ENCODE data around the gene DCC.

DCC gene

DNA sequence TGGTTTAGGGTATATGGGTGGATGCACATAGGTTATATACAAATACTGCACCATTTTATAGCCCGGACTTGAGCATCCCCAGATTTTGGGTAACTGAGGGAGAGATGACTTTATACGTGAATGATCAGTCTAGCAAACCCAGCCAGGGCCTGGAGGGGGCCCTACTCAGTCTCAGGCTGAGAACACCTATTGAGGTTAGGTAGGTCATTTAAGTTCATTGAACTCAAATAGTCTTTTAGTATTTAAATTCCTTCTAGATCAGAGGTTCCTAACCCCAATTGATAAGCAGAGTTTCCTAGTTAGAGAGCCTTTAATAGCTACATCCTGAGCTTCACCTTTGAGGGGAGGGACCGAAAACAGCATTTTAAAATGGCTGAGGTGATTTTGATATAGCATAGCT, 487.0 kb downstream of the DCC start:
- DNase-seq, result no peak

DNA sequence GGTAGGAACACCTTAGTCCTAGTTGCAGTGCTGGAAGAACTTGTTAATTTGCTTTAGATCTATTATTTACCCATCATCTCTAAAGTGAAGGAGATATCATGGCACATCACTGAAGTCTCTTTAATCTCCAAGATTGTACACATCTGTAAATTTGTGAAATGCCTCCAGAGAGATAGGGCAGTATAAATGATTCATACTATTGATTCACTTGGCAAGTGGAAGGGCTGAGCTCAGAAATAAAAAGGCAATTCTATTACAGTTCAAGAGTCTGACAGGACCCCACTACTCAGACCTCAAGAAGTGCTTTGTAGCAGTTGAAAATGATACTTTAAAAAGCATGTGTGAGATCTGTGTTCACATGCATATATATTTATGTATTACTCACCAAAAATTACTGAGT, 489.3 kb downstream of the DCC start:
- DNase-seq, result no peak

GRCh38 chr18:52829876-52830405, 489.9 kb downstream of the DCC start:
- DNase-seq, result no peak

DNA sequence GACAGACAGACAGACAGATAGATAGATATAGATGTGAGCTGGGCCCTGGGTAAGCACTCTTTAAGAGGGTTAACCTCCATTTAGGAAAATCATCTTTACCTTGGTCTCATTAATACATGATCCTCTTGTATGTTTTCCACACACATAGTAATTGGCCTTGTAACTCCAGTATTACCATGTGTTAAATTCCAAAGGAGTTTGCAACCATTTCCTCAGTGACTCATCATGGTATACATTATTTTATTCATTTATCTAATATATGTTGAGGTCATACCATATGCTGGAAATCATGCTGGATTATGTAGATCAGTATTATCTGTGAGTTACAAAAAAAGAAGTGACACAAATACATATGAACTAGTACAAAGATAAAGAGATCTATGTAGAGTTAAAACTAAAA, 504.3 kb downstream of the DCC start:
- no peak for DNase-seq

DNA sequence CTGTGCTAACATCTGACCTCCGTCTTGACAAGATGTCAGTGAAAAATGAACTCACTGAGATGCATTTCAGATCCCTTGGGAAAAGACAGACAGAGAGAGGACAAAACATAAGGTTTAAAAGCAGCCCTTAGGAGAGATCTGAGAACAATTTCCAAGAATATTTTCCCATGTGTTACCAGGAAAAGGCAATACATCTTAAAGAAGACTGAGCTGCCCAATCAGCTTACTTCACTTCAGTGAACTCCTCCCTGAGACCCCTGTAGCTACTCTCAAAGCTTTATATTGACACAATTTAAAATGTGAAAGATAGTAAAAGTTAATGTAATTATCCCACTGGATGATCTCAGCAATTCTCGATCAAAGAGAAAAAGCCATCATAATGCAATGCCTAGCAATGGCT, 505.0 kb downstream of the DCC start:
- DNase-seq, result peak; percentile 52

DNA sequence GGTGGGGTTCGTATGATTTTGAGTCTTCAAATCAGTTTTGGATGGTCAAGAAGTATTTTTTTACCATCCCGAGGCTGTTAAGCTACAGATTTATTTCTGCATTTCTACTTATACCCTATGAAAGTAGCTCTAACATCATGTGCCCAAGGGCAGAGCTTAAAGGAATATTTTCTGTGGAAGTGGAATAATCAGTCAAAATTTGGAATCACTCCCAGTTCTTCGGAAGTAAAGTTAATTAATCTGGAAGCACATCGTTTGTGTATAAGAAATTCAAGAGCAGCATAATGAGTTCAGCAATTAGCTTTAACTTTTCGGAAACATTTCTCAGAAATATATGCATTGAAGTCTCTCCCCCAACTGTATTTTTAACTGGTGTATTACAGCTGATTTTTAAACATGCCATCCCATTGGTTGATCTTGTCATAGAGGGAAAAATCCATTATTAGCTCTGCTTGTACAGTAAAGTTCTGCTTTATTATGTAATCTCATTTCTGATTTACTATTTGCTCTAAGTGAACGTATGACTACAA, 510.1 kb downstream of the DCC start:
- no peak for DNase-seq

- no peak for DNase-seq
Measured at GRCh38 chr18:52861558-52861957, 521.6 kb downstream of the DCC start.

DNA sequence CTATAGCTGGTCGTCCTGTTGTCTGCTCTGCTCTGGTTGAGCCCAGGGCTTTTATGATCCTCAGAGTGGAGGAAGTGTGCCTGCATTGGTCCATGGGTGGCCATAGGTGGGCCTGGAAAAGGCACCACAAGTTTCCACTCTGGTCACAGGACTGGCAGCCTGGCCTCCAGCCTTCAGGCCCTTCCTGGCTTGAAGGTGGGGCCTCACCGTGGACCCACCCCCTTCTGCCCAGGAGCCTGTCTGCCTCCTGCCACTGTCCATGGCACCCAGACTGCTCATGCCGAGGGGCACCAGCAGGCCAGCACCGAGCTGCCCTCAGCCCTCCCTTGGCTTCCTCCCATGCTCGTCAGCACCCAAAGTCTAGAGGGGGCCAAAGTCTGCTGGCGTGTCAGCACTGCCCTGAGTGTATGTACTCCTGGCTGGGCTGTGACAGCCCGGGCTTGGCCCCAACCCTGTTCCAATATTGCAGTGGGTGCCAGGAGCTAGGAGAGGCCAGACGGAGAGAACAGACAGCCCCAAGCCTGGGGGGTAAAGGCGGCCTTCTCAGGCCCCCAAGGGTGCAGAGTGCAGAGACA, 529.4 kb downstream of the DCC start:
- no peak for DNase-seq

DNA sequence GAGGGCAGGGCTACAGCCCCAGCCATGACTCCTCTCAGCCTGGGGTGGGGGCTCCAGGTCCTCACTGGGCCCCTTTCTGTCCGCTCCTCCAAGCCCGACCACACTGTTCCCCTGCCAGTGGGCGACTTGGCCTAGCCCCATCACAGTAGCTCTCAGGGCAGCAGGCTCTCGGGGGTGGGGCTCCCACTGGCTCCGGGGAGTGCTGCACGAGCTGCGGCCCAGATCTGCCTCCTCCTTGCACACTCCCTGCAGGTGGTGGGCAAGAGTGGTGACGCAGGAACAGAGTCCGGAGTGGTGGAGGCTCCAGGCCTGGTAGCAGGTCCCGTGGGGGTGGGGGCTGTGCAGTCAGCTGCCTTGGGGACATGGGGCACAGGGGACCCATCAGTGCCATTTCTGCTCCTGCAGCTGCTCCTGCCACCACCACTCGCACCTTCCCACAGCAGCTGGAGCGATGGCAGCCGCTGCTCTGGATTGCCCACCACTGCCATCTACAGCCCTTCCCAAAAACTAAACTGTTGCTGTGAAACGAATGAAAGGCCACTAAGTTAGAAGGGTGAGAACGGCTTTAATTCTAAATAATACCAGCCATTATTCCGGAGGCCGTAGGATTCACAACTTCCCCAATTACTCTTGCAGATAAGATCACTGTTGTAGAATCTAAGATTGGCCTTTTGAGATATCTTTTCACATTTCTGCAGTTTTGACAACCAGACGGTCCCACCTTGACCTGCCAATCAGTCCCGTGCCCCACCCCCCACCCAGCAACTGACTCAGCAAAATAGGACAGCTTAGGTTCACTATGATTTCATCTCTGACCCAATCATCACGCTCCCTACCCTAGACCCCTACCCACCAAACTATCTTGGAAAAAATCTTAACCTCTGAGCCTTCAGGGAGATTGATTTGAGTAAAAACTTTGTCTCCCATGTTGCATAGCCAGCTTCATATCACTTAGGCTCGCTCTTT, 530.2 kb downstream of the DCC start:
- peak; percentile 82 for DNase-seq

DNA sequence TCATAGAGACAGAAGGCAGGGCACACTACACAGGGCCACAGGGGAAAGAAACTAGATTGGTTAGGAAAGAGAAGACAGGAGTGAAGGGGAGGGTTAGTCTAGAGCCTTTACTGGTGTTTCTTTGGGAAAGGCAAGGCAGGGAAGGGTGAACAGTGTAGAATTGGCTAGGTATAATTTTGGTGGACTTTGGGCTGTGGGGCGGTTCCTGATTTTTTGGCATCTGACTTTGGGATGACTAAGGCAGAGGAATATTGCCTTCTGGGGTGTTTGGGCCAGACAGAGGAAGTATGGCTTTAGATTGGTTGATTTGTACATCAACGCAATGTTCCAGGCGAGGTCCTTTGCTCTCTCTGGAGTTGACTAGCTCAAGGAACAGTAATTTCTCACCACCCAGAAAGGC, 534.8 kb downstream of the DCC start:
- no peak for DNase-seq

DNA sequence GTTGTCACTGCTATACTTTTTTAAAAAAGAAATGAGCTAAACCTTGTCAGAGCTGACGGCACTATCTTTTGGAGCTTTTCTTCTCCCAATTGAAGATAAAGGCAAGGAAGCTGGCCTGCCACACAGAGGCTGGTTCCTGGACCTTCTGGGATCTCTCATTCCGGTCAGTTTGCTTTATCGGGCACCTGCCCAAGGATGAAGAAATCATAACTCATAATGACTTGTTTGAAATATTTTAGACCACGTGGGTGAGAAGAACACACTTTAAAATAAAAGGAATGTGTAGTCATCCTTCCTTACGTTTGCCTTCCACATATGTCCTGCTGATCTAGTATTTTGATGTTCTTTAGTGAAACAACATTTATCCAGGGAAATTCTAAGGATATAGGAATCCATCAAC, 535.7 kb downstream of the DCC start:
- no peak for DNase-seq

GRCh38 chr18:52888014-52888413, 548.0 kb downstream of the DCC start:
- peak; percentile 97 for DNase-seq

DNA sequence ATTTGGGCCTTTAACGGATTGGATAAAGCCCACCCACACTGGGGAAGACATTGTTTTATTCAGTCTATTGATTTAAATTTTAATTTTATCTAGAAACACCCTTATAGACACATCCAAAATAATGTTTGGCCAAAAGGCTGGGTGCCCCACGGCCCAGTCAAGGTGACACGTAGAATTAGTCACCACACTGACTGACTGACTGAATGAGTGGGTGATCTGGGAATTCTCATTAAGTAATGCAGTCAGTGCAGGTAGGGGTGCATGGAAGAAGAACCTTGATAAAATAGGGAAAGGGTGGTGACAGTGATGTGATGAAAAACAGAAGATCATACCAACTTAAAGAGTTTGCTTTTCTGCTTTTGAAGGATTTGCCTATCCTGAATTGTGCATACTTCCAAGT, 554.8 kb downstream of the DCC start:
- DNase-seq, result no peak

GRCh38 chr18:52897611-52898484, 557.9 kb downstream of the DCC start:
- no peak for DNase-seq

- DNase-seq, result no peak
Measured at GRCh38 chr18:52898485-52899058, 558.6 kb downstream of the DCC start.

DNA sequence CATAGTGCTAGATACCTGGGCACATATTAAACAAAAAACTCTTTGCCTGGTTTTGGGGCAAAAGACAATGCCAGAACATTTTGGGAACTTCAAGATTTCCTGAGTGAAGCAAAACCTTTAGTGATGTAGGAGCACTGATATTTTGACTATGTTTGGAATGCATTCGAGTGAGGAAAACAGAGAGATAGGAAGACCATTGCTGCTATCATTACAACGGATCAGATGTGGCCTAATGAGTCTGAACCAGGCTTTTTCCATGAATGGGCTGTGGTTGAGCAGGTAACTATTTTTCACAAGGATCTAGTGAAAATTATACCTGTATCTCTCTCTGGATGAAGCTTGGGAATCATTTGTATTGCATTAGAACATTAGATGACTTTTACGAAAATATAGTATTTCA, 562.2 kb downstream of the DCC start:
- no peak for DNase-seq

DNA sequence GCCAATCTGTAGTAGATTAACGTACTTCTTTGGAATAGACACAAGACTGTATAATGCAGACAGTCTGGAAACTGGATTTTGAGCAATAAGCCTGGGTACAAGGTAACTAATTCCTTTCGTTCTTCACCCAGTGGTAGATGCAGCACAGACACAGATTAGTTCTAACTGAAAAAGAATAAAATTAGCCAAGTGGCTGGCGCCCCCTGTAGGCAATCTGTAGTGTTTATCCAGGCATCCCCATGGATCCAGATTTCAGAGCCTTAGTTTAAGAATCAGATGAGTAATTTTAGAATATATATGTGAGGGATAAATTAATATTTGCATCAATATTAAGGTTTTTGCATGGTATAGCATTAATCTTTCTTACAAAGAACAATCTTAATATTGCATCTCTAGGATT, 563.9 kb downstream of the DCC start:
- peak; percentile 87 for DNase-seq

DNA sequence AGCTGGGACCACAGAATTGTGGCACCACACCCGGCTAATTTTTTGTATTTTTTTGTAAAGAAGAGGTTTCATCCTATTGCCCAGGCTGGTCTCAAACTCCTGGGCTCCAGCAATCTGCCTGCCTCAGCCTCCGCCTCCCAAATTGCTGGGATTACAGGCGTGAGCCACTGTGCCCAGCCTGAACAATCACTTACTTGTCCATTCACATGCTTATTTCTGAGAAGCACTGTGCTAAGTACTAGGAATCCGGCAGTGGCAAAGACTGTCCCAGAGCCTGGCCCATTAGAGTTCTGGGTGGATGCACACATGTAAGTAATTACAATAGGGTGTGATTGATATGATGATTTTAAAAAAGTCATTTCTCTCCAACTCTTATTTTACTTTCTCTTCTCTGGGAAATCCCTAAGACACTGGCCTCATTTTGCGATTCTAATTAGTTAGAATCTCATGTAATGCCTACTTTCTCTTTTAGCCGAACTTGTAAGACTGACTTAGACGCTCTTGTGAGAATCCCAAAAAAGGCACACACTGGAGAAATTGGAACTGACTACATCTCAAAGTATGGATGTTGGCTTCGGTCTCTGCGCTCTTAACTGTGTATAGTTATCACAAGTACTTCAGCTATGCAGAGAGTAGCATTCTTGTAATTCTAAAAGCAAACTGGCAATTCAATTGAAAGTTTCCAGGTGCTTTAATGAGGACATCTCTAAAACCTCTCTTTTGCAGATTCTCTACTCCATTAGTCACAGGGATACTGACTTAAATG, 567.7 kb downstream of the DCC start:
- DNase-seq, result no peak

DNA sequence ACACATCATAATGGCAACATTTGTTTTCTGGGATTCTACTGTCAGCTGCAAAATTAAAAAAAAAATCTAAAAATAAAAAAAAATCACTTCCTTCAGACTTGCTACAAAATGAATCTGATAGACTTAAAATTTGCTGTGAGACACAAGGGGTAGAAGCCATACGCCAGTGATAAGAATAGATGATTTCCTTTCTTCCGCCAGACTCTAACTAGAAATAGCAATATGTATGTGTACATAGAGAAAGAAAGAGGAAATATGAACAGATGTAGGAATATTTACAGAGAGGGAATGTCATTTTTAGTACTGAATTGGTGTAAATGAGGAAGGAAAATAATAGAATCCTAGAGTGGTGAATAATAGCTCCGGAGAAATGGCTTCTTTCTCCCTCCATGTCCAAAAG, 574.2 kb downstream of the DCC start:
- DNase-seq, result peak; percentile 57

DNA sequence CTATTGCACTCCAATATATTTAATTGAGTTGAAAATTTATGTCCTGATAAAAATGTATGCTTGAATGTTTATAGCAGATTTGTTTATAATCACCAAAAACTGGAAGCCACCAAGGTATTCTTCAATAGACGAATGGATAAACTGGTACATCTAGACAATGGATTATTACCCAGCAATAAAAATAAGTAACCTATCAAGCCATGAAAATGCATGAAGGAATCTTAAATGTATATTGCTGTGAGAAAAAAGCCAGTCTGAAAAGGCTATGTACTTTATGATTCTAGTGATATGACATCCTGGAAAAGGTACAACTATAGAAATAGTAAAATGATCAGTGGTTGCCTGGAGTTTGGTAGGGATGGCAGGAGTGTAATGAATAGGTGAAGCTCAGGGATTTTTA, 580.7 kb downstream of the DCC start:
- DNase-seq, result no peak

DNA sequence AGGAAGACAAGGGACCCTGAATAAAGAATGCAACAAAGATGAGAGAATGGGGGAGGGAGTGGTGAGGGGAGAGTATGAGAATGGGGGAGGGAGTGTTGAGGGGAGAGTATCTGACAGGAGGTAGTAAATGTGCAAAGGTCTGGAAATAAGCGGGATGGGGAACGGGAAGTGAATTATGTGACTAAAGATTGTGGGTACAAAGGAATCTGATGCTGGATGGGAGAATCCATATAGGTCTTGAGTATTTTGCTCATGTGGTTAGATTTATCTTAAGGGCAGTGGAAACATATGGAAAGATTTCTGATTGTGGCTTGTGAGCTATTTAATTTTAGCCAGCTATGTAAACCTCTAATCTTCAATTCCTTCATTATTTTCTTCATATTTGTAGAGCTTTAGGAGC, 593.4 kb downstream of the DCC start:
- DNase-seq, result no peak

DNA sequence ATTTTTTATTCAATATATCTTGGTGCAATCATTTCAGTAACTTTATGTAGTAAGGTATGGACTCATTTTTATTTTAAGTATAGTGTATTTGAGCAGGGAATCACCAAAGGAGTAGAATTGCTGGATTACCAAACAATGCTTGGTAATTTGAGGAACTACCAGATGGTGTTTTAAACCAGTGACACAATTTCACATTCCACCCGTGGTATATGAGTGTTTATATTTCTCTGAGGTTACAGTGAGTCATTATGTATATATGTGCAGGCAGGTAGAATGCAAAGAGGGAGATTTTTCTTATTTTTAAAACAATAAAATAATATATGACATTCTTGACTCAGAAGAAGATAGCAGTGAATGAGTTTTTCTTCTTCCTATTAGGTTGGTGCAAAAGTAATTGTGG, 596.9 kb downstream of the DCC start:
- peak; percentile 70 for DNase-seq
